WTC11 (cell line): ENCODE results near the gene LZTR1. TPM values are rescaled to one million over a fixed set of nuclear protein-coding genes. Genes with fewer than 3 reads are reported as not detected.

Experiments
- ATAC-seq: fragments of 200-7000 bp; cut with Tn5 transposase; 2 replicates; pipeline ENCODE4 v1.10.0; 2021; ENCODE audit warnings: mild to moderate bottlenecking, moderate library complexity
- CTCF ChIA-PET: fragments of 300-600 bp; sonication (Branson Sonifier 250); formaldehyde crosslinking; loops from one replicate; lab custom pipeline; 2021; ENCODE audit warnings: antibody characterized with exemption; lab: Charles Lee
- POLR2A ChIA-PET: fragments of 350-600 bp; sonication (Branson Sonifier 250); formaldehyde crosslinking; loops from one replicate; lab custom pipeline; 2021; ENCODE audit warnings: antibody characterized with exemption; lab: Charles Lee
- DNase-seq: peaks from one replicate; pipeline ENCODE4 v3.0.0; 2021; ENCODE audit warnings: low spot score
- H3K27ac Mint-ChIP-seq: 2 replicates; pipeline ENCODE4 v1.8.0; 2021; ENCODE audit warnings: mixed read lengths
- H3K27me3 Mint-ChIP-seq: 2 replicates; pipeline ENCODE4 v1.8.0; 2021; ENCODE audit warnings: low read depth, mild to moderate bottlenecking, moderate library complexity, mixed read lengths
- H3K36me3 Mint-ChIP-seq: 2 replicates; pipeline ENCODE4 v1.8.0; 2021; ENCODE audit warnings: mixed read lengths
- H3K4me1 Mint-ChIP-seq: 2 replicates; pipeline ENCODE4 v1.8.0; 2022; ENCODE audit warnings: mixed read lengths
- H3K4me3 Mint-ChIP-seq: 2 replicates; pipeline ENCODE4 v1.8.0; 2021; ENCODE audit warnings: mild to moderate bottlenecking, moderate library complexity, mixed read lengths
- H3K9me3 Mint-ChIP-seq: 2 replicates; pipeline ENCODE4 v1.8.0; 2021; ENCODE audit warnings: mixed read lengths
- ELF4 ChIP-seq: sonication (generic); formaldehyde crosslinking; IDR thresholded peaks from 2 replicates; pipeline ENCODE4 v1.8.1; 2022; ENCODE audit warnings: low read depth, mild to moderate bottlenecking, moderate library complexity, missing genetic modification reagents
- ETV6 ChIP-seq: sonication (generic); formaldehyde crosslinking; IDR thresholded peaks from 2 replicates; pipeline ENCODE4 v1.8.1; 2022; ENCODE audit warnings: mild to moderate bottlenecking, missing genetic modification reagents
- FOXJ3 ChIP-seq: sonication (generic); formaldehyde crosslinking; IDR thresholded peaks from 2 replicates; pipeline ENCODE4 v1.9.0; 2021; ENCODE audit warnings: missing genetic modification reagents, mild to moderate bottlenecking, borderline replicate concordance
- GRHL2 ChIP-seq: fragments of 250-450 bp; sonication (Bioruptor Pico); IDR thresholded peaks from 2 replicates; pipeline ENCODE4 v1.8.0; 2022; ENCODE audit warnings: mild to moderate bottlenecking, moderate library complexity; ENCODE audit not compliant: insufficient replicate concordance, severe bottlenecking
- KAT7 ChIP-seq: sonication (generic); formaldehyde crosslinking; IDR thresholded peaks from 2 replicates; pipeline ENCODE4 v1.8.1; 2023; ENCODE audit warnings: missing genetic modification reagents, mild to moderate bottlenecking, borderline replicate concordance
- RELA ChIP-seq: sonication (generic); formaldehyde crosslinking; IDR thresholded peaks from 2 replicates; pipeline ENCODE4 v1.8.1; 2022; ENCODE audit warnings: missing genetic modification reagents, mild to moderate bottlenecking, borderline replicate concordance
- RORB ChIP-seq: fragments of 250-450 bp; sonication (Bioruptor Pico); IDR thresholded peaks from 2 replicates; pipeline ENCODE4 v1.9.0; 2021; ENCODE audit warnings: mild to moderate bottlenecking
- SP1 ChIP-seq: sonication (generic); formaldehyde crosslinking; conservative IDR thresholded peaks from 2 replicates; pipeline ENCODE4 v1.8.1; 2022; ENCODE audit warnings: missing genetic modification reagents
- ZNF232 ChIP-seq: sonication (generic); formaldehyde crosslinking; IDR thresholded peaks from 2 replicates; pipeline ENCODE4 v1.8.0; 2022; ENCODE audit warnings: mild to moderate bottlenecking, missing genetic modification reagents
- total RNA-seq: library from RNA; stranded (reverse); gene quantifications from 3 replicates; pipeline ENCODE4 v1.2.3, GENCODE V29; 2021
- TF ChIP-seq, protein P1 (sequence below): sonication (generic); formaldehyde crosslinking; IDR thresholded peaks from 2 replicates; pipeline ENCODE4 v1.8.1; 2022; ENCODE audit warnings: low read depth, mild to moderate bottlenecking, moderate library complexity, missing genetic modification reagents, borderline replicate concordance
- TF ChIP-seq, protein P2 (sequence below): sonication (generic); formaldehyde crosslinking; IDR thresholded peaks from 2 replicates; pipeline ENCODE4 v1.8.1; 2023; ENCODE audit warnings: mild to moderate bottlenecking, missing genetic modification reagents
- TF ChIP-seq, protein P3 (sequence below): sonication (generic); formaldehyde crosslinking; IDR thresholded peaks from 2 replicates; pipeline ENCODE4 v1.8.1; 2022; ENCODE audit warnings: mild to moderate bottlenecking, missing genetic modification reagents, moderate library complexity, borderline replicate concordance
- TF ChIP-seq, protein P4 (sequence below): sonication (generic); formaldehyde crosslinking; IDR thresholded peaks from 2 replicates; pipeline ENCODE4 v1.8.0; 2023; ENCODE audit warnings: missing genetic modification reagents
- TF ChIP-seq, protein P5 (sequence below): sonication (generic); formaldehyde crosslinking; IDR thresholded peaks from 2 replicates; pipeline ENCODE4 v1.8.0; 2022; ENCODE audit warnings: mild to moderate bottlenecking, missing genetic modification reagents
- TF ChIP-seq, protein P6 (sequence below): sonication (generic); formaldehyde crosslinking; IDR thresholded peaks from 2 replicates; pipeline ENCODE4 v1.8.0; 2022; ENCODE audit warnings: missing genetic modification reagents

Gene LZTR1
- total RNA-seq, 1 experiment from 2014 or later, result 38.3 TPM

DNA sequence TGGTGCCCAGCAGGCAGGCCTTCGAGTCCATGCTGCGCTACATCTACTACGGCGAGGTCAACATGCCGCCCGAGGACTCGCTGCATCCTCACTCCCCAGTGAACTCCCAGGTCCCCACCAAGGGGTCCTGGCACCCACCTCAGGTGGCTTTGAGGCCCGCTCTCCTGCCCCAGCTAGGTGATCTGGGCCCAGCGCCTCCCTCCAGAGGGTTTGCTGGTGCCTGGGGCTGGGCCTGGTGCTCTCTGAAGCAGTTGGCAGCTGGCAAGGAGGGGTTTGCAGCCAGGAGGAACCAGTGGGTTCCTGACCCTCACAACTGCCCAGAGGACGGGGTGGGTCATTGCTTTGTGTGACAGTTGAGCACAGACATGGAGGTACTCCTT lies 13.9 kb downstream of the LZTR1 start (continued):
- TF ChIP-seq, protein P1, sequence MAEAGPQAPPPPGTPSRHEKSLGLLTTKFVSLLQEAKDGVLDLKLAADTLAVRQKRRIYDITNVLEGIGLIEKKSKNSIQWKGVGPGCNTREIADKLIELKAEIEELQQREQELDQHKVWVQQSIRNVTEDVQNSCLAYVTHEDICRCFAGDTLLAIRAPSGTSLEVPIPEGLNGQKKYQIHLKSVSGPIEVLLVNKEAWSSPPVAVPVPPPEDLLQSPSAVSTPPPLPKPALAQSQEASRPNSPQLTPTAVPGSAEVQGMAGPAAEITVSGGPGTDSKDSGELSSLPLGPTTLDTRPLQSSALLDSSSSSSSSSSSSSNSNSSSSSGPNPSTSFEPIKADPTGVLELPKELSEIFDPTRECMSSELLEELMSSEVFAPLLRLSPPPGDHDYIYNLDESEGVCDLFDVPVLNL, result no peak
- TF ChIP-seq, protein P2, sequence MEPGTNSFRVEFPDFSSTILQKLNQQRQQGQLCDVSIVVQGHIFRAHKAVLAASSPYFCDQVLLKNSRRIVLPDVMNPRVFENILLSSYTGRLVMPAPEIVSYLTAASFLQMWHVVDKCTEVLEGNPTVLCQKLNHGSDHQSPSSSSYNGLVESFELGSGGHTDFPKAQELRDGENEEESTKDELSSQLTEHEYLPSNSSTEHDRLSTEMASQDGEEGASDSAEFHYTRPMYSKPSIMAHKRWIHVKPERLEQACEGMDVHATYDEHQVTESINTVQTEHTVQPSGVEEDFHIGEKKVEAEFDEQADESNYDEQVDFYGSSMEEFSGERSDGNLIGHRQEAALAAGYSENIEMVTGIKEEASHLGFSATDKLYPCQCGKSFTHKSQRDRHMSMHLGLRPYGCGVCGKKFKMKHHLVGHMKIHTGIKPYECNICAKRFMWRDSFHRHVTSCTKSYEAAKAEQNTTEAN (CRISPR knock-in tag), result no peak
- TF ChIP-seq SP1 (no peak), ELF4 (CRISPR knock-in tag) (no peak), FOXJ3 (CRISPR knock-in tag) (no peak), RELA (CRISPR knock-in tag) (no peak), GRHL2 (CRISPR knock-in tag) (no peak), KAT7 (CRISPR knock-in tag) (no peak), ETV6 (no peak), RORB (CRISPR knock-in tag) (no peak)
- TF ChIP-seq, protein P3, sequence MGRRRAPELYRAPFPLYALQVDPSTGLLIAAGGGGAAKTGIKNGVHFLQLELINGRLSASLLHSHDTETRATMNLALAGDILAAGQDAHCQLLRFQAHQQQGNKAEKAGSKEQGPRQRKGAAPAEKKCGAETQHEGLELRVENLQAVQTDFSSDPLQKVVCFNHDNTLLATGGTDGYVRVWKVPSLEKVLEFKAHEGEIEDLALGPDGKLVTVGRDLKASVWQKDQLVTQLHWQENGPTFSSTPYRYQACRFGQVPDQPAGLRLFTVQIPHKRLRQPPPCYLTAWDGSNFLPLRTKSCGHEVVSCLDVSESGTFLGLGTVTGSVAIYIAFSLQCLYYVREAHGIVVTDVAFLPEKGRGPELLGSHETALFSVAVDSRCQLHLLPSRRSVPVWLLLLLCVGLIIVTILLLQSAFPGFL (CRISPR knock-in tag), result no peak
- TF ChIP-seq, protein P4, sequence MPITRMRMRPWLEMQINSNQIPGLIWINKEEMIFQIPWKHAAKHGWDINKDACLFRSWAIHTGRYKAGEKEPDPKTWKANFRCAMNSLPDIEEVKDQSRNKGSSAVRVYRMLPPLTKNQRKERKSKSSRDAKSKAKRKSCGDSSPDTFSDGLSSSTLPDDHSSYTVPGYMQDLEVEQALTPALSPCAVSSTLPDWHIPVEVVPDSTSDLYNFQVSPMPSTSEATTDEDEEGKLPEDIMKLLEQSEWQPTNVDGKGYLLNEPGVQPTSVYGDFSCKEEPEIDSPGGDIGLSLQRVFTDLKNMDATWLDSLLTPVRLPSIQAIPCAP (CRISPR knock-in tag), result no peak

DNA sequence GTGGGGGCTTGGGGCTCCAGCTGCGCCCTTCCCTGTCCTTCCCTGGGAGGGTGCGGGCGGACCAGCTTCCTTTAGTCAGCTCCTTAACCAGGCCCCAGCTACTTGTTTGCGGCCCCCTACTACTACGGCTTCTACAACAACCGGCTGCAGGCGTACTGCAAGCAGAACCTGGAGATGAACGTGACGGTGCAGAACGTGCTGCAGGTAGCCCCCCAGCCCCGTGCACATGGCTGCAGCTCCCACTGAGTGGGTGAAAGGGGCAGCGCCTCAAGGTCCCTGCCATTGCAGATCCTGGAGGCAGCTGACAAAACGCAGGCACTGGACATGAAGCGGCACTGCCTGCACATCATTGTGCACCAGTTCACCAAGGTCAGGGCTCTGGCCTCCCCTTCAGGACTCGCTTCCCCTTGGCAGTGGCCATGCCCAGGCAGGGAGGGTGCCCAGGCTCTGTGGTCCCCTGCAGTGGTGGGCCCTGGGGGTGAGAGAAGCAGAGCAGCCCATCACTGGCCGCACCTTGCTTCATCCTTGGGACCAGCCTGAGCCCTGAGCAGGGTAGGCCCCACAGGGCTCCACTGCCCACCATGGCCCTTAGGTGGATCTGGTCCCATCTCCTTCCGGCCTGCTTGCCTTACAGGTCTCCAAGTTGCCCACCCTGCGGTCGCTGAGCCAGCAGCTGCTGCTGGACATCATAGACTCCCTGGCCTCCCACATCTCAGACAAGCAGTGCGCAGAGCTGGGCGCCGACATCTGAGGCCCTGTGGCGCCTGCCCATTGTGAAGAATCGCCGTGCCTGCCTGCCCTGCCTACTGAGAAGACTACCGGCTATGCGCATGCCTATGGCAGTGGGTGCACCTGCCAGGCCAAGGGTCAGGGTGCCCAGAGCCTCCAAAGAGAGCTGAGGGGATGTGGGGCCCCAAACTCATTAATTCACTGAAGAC lies 14.8 kb downstream of the LZTR1 start:
- Mint-ChIP-seq H3K4me3 (no peak overlapping the region), H3K9me3 (no peaks in the 10 kb centered on the region), H3K27me3 (no peaks in the 10 kb centered on the region), H3K4me1 (peaks cover 9% of the 10 kb centered on the region), H3K27ac (no peak overlapping the region), H3K36me3 (no peaks in the 10 kb centered on the region)
- ChIA-PET CTCF (interaction anchor here (0.8 kb wide), 1 partner anchor 34 kb away, joined by 4 read pairs; no protein-coding TSS in a partner anchor), POLR2A (interaction anchor here (0.6 kb wide), 1 partner anchor 1126 kb away, joined by 4 read pairs; no protein-coding TSS in a partner anchor)
- ATAC-seq (no peak), DNase-seq (no peak)
- TF ChIP-seq, protein P5, sequence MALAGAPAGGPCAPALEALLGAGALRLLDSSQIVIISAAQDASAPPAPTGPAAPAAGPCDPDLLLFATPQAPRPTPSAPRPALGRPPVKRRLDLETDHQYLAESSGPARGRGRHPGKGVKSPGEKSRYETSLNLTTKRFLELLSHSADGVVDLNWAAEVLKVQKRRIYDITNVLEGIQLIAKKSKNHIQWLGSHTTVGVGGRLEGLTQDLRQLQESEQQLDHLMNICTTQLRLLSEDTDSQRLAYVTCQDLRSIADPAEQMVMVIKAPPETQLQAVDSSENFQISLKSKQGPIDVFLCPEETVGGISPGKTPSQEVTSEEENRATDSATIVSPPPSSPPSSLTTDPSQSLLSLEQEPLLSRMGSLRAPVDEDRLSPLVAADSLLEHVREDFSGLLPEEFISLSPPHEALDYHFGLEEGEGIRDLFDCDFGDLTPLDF, result no peak

DNA sequence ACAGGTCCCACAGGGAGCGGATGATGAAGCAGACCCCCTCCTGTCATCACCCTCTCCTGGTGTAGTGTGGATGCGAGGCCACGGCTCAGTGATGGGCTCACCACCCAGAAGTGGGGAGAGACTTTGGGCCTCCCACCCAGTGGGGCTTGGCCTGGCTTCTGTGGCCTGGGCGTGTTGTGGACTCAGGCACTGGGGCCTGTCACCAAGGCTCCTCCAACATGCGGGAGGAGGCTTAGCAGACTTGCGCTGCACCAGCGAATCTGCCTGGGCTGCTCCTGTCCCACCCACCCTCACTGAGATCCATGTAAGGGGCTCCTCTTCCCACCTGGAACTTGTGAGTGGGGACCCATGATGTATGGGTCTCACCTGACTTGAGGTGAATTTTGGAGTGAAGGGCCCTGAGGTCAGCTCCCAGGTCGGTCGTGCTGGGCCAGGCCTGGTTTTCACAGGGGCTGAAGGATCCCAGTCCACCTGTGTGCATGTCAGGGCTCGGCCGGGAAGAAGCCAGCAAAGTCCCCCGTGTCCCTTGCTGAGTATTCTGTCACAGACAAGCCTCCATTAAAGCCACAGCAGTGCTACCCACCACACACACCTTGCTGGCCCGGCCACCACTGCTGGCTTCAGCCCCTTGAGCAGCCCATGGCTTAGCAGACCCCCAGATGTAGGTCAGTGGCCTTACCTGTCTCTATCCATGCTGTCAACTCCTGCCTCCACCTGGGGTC lies 15.6 kb downstream of the LZTR1 start:
- H3K36me3 Mint-ChIP-seq, result no peaks in the 10 kb centered on the region
- TF ChIP-seq, protein P6, sequence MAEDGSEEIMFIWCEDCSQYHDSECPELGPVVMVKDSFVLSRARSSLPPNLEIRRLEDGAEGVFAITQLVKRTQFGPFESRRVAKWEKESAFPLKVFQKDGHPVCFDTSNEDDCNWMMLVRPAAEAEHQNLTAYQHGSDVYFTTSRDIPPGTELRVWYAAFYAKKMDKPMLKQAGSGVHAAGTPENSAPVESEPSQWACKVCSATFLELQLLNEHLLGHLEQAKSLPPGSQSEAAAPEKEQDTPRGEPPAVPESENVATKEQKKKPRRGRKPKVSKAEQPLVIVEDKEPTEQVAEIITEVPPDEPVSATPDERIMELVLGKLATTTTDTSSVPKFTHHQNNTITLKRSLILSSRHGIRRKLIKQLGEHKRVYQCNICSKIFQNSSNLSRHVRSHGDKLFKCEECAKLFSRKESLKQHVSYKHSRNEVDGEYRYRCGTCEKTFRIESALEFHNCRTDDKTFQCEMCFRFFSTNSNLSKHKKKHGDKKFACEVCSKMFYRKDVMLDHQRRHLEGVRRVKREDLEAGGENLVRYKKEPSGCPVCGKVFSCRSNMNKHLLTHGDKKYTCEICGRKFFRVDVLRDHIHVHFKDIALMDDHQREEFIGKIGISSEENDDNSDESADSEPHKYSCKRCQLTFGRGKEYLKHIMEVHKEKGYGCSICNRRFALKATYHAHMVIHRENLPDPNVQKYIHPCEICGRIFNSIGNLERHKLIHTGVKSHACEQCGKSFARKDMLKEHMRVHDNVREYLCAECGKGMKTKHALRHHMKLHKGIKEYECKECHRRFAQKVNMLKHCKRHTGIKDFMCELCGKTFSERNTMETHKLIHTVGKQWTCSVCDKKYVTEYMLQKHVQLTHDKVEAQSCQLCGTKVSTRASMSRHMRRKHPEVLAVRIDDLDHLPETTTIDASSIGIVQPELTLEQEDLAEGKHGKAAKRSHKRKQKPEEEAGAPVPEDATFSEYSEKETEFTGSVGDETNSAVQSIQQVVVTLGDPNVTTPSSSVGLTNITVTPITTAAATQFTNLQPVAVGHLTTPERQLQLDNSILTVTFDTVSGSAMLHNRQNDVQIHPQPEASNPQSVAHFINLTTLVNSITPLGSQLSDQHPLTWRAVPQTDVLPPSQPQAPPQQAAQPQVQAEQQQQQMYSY (CRISPR knock-in tag), result peak; percentile 72; the same call in 1 of the 2 replicates
- TF ChIP-seq ZNF232 (CRISPR knock-in tag), result no peak
- TF ChIP-seq, all 79 proteins: peak for 1
- ChIA-PET POLR2A (no interaction called here), CTCF (interaction anchor here (0.8 kb wide), 1 partner anchor 35 kb away, joined by 4 read pairs; no protein-coding TSS in a partner anchor)
- no peaks in the 10 kb centered on the region for H3K27me3 Mint-ChIP-seq
- H3K27ac Mint-ChIP-seq, result no peak overlapping the region
- no peak overlapping the region for H3K4me3 Mint-ChIP-seq
- DNase-seq (no peak), ATAC-seq (no peak)
- H3K4me1 Mint-ChIP-seq, result peaks cover 9% of the 10 kb centered on the region
- H3K9me3 Mint-ChIP-seq, result no peaks in the 10 kb centered on the region
